Hepatocyte (in vitro differentiated cells): ENCODE results near the gene SCFD2.

Source experiments
- CTCF ChIP-seq: fragments of 200-600 bp; sonication (generic); IDR thresholded peaks from 2 replicates; pipeline ENCODE4 v1.5.1; 2016; ENCODE audit warnings: antibody characterized with exemption, mild to moderate bottlenecking; ENCODE audit not compliant: poor library complexity
- EZH2 ChIP-seq: fragments of 200-600 bp; sonication (generic); IDR thresholded peaks from 2 replicates; pipeline ENCODE4 v1.6.1; 2016; ENCODE audit warnings: antibody characterized with exemption, mild to moderate bottlenecking, borderline replicate concordance
- EZH2phosphoT487 ChIP-seq: fragments of 200-600 bp; sonication (generic); IDR thresholded peaks from one replicate; pipeline ENCODE4 v1.6.1; 2018; ENCODE audit warnings: antibody characterized with exemption, mild to moderate bottlenecking, low read depth, moderate library complexity; ENCODE audit not compliant: unreplicated experiment, severe bottlenecking

GRCh38 chr4:52966172-52966571, 399.7 kb downstream of the SCFD2 start:
- TF ChIP-seq CTCF, result no peak
- TF ChIP-seq EZH2phosphoT487, result no peak
- TF ChIP-seq EZH2, result no peak
